HG03025 (cell line): ENCODE measurements around the gene USO1.
"Not testable (repeated sequence)": the region's sequence is repeated elsewhere in the genome, so short reads cannot be mapped to it uniquely, and the experiment has no call there.

Experiments used
- ATAC-seq: cut with Tn5 transposase; IDR thresholded peaks from one replicate; pipeline ENCODE4 v1.9.1; 2021; ENCODE audit warnings: mild to moderate bottlenecking, moderate library complexity; ENCODE audit not compliant: unreplicated experiment, low FRiP score

Gene USO1

GRCh38 chr4:75831856-75832405 lies 107.6 kb downstream of the USO1 start:
- ATAC-seq = no peak

- no peak for ATAC-seq
Observed at GRCh38 chr4:75834095-75834771, 109.9 kb downstream of the USO1 start.

- no peak for ATAC-seq
Observed at GRCh38 chr4:75834772-75835154, 110.4 kb downstream of the USO1 start.

- no peak for ATAC-seq
Observed at GRCh38 chr4:75841641-75842520, 117.5 kb downstream of the USO1 start.

GRCh38 chr4:75843596-75843995 lies 119.2 kb downstream of the USO1 start:
- no peak for ATAC-seq

GRCh38 chr4:75844151-75844662 lies 119.8 kb downstream of the USO1 start:
- no peak for ATAC-seq

- no peak for ATAC-seq
Observed at GRCh38 chr4:75845992-75846391, 121.6 kb downstream of the USO1 start.

GRCh38 chr4:75848171-75848760 lies 123.9 kb downstream of the USO1 start:
- not testable (repeated sequence) for ATAC-seq

GRCh38 chr4:75848891-75849290 lies 124.5 kb downstream of the USO1 start:
- no peak for ATAC-seq

GRCh38 chr4:75849461-75849860 lies 125.1 kb downstream of the USO1 start:
- ATAC-seq = no peak

GRCh38 chr4:75858721-75859120 lies 134.3 kb downstream of the USO1 start:
- no peak for ATAC-seq

- ATAC-seq = no peak
Observed at GRCh38 chr4:75860606-75861005, 136.2 kb downstream of the USO1 start.
